Astrocyte (in vitro differentiated cells and primary cell): Measurements from ENCODE around the gene PPP1R12B.
"Not testable (repeated sequence)": the region's sequence is repeated elsewhere in the genome, so short reads cannot be mapped to it uniquely, and the experiment has no call there.

Experiments used
- CTCF ChIP-seq: IDR thresholded peaks from 2 replicates; pipeline ENCODE4 v1.5.1; 2011; ENCODE audit warnings: low read depth, mild to moderate bottlenecking, inconsistent platforms, low read length, moderate library complexity; ENCODE audit not compliant: insufficient read depth
- EZH2 ChIP-seq: IDR thresholded peaks from 2 replicates; pipeline ENCODE4 v1.6.1; 2012; ENCODE audit warnings: mild to moderate bottlenecking, low read length, inconsistent platforms; ENCODE audit not compliant: insufficient read depth

- not testable (repeated sequence) for TF ChIP-seq CTCF, EZH2
These were observed 120.2 kb downstream of the PPP1R12B start for GRCh38 chr1:202468695-202469094.
